Heart right ventricle (tissue), 16 donors: ENCODE data around the gene FRMD6. TPM values are rescaled to one million over a fixed set of nuclear protein-coding genes. Genes with fewer than 3 reads are reported as not detected.

Source experiments
- ATAC-seq, 8 donors: fragments of 200-7000 bp; cut with Tn5 transposase; one replicate each; pipeline ENCODE4 v1.9.1; 2020; ENCODE audit warnings: mild to moderate bottlenecking in 8 of 8, moderate library complexity in 8 of 8, moderate number of reproducible peaks in 1 of 8
- DNase-seq, 2 donors: peaks; one replicate each; pipeline ENCODE4 v3.0.0-alpha.2; 2020
- H3K27ac ChIP-seq, 10 donors: fragments of 200-600 bp; sonication (generic) in 2 of 10; one replicate each; pipeline versions ENCODE4 v1.5.0 to v1.8.0; 2020 to 2022; ENCODE audit warnings: mild to moderate bottlenecking in 3 of 10
- H3K27me3 ChIP-seq, 7 donors: fragments of 200-600 bp; one replicate each; pipeline ENCODE4 v1.8.0; 2021 to 2022; ENCODE audit warnings: mild to moderate bottlenecking in 2 of 7
- H3K36me3 ChIP-seq, 9 donors: fragments of 200-600 bp; sonication (generic) in 1 of 9; one replicate each; pipeline versions ENCODE4 v1.5.0 to v1.8.0; 2020 to 2022; ENCODE audit warnings: mild to moderate bottlenecking in 2 of 9
- H3K4me1 ChIP-seq, 9 donors: fragments of 200-600 bp; sonication (generic) in 1 of 9; one replicate each; pipeline versions ENCODE4 v1.5.0 to v1.8.0; 2020 to 2022; ENCODE audit warnings: mild to moderate bottlenecking in 4 of 9
- H3K4me3 ChIP-seq, 10 donors: fragments of 200-600 bp; sonication (generic) in 2 of 10; one replicate each; pipeline versions ENCODE4 v1.5.0 to v1.8.0; 2020 to 2022; ENCODE audit warnings: mild to moderate bottlenecking in 7 of 10, moderate library complexity in 2 of 10
- H3K9me3 ChIP-seq, 11 donors: fragments of 200-600 bp in 10 of 11; sonication (generic) in 2 of 11; one replicate each; pipeline versions ENCODE4 v1.5.0 to v1.8.0; 2013 to 2022; ENCODE audit warnings: mild to moderate bottlenecking in 2 of 11, control low read depth in 1 of 11, moderate library complexity in 1 of 11
- WGBS, 2 donors: extraction: QIAGEN DNeasy Blood & Tissue Kit; methylation state at CpG; one replicate each; pipeline ENCODE4 v1.1.7; 2013; ENCODE audit warnings: inconsistent platforms in 1 of 2; 5-methylcytosine and 5-hydroxymethylcytosine counted together
- intact Hi-C, 10 donors: fragments of 100-400 bp; cut with DNase I; formaldehyde crosslinking; loops; one replicate each; pipeline versions ENCODE4 v1.11.1 to v1.14.2; 2022
- polyA plus RNA-seq, 2 donors: library from polyadenylated mRNA; stranded (reverse); fragments of 200-250 nt; gene quantifications; one replicate each; pipeline ENCODE4 v1.2.3, GENCODE V29; 2013
- total RNA-seq, 10 donors: library from RNA; stranded (reverse); fragmentation: NEBNext Ultra II Directional in 3 of 10; extraction: Animal tissue kit (Norgen Biotek cat#: 25700) in 3 of 10; gene quantifications; one replicate each; pipeline versions ENCODE4 v1.2.1 to v1.2.4, GENCODE V29; 2021 to 2023
- TF ChIP-seq, protein P1 (sequence below), 9 donors: fragments of 200-600 bp; sonication (generic) in 2 of 9; IDR thresholded peaks; one replicate each; pipeline versions ENCODE4 v1.5.0 to v1.8.0; 2021 to 2022; ENCODE audit warnings: antibody characterized with exemption in 9 of 9, mild to moderate bottlenecking in 5 of 9, moderate library complexity in 1 of 9
- donor health status: Arrhythmogenic right ventricular cardiomyopathy.
- donor health status: ischemic (EF 13 %, LVEDD 7.1; RV severe dilation, severe dysfunction).
- donor health status: healthy with polysubstance abuse.
- donor health status: DM: no; HTN: yes; CAD: no.
- donor health status: DM: no; HTN: no; CAD: no.
- donor health status: ischemic (EF 25% LVEDD 6.9; RV normal size, moderate dysfunction).
- donor health status: ischemic (EF 25% LVEDD 5.7; RV mildly dilated, moderate dysfunction).
- donor health status: healthy.
- donor health status: DM: yes; HTN: yes; CAD: no.
- donor health status: Ischemic cardiomyopathy.
- donor health status: ischemic (EF 35%, LVEDD 5.7; RV mildly dilated, moderate dysfunction).
- donor health status: nonischemic (EF 11% LVEDD 7.7; RV severe dilation, severe dysfunction).
- donor health status: DM: yes; HTN: yes; CAD: no.
- donor health status: PGD.
- donor health status: ischemic (EF 29% LVEDD 5.4; RV normal size, mild dysfunction).
- donor health status: nonischemic (EF 23%, LVEDD 6.1; RV moderate dilation, normal function).

The FRMD6 gene
- total and polyA plus RNA-seq, 12 donors, result 2.2 to 14.2 (median 6.6) TPM

DNA sequence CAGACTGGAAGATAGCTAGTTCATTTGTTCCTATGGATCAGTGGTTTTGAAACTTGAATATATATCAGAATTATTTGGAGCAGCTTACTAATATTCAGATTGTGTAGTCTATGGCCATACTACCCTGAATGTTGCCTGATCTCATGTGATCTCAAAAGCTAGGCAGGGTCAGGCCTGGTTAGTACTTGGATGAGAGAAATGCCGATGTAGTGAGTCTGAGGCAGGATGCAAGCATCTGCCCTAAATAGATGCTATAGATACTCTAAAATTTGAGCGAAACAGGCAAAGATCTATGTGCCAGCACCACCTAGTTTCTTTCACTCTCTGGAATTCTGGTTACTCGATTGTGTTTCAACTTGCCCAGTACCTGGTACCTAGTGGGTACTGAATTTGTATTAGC is 40.9 kb downstream of the FRMD6 start:
- TF ChIP-seq, protein P1, sequence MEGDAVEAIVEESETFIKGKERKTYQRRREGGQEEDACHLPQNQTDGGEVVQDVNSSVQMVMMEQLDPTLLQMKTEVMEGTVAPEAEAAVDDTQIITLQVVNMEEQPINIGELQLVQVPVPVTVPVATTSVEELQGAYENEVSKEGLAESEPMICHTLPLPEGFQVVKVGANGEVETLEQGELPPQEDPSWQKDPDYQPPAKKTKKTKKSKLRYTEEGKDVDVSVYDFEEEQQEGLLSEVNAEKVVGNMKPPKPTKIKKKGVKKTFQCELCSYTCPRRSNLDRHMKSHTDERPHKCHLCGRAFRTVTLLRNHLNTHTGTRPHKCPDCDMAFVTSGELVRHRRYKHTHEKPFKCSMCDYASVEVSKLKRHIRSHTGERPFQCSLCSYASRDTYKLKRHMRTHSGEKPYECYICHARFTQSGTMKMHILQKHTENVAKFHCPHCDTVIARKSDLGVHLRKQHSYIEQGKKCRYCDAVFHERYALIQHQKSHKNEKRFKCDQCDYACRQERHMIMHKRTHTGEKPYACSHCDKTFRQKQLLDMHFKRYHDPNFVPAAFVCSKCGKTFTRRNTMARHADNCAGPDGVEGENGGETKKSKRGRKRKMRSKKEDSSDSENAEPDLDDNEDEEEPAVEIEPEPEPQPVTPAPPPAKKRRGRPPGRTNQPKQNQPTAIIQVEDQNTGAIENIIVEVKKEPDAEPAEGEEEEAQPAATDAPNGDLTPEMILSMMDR (IDR thresholded peaks at IDR 0.05), result no peak
- no peak for ATAC-seq
- Histone ChIP-seq H3K4me1 (peaks cover 0 to 5% (median 0%) of the 10 kb centered on the region in 9 donors), H3K4me3 (no peak overlapping the region), H3K36me3 (peaks cover 0 to 50% (median 0%) of the 10 kb centered on the region in 9 donors), H3K27me3 (no peaks in the 10 kb centered on the region), H3K9me3 (no peaks in the 10 kb centered on the region), H3K27ac (no peak overlapping the region)
- WGBS, 2 donors, result 97 to 98% methylated on average over 3 of the region's 3 CpGs
- no peak for DNase-seq
- intact Hi-C loops, result no loop called here

DNA sequence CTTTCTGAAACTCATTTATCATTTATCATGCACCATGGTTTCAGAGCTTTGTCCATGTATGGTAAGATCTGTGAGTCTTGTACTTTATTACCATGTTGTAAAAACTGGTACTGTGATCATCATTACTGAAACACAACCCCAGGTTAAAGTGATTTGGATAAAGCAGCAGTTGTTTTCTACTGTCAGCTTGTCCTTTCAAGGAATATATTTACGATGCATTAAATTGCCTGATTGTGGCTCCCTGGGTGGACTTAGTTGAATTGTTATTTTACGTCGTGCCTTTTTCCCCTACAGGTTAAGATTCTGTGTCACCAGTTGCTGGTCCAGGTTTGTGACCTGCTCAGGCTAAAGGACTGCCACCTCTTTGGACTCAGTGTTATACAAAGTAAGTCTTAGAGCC is 46.1 kb downstream of the FRMD6 start:
- Histone ChIP-seq H3K27me3 (no peaks in the 10 kb centered on the region), H3K9me3 (no peaks in the 10 kb centered on the region), H3K4me3 (no peak overlapping the region), H3K27ac (no peak overlapping the region), H3K36me3 (peaks cover 0 to 54% (median 0%) of the 10 kb centered on the region in 9 donors), H3K4me1 (peaks cover 0 to 8% (median 0%) of the 10 kb centered on the region in 9 donors)
- TF ChIP-seq, protein P1 (IDR thresholded peaks at IDR 0.05), result no peak
- ATAC-seq (no peak), DNase-seq (no peak)
- intact Hi-C loops, result no loop called here
- 90 to 91% methylated on average over 3 of the region's 3 CpGs for WGBS, 2 donors

DNA sequence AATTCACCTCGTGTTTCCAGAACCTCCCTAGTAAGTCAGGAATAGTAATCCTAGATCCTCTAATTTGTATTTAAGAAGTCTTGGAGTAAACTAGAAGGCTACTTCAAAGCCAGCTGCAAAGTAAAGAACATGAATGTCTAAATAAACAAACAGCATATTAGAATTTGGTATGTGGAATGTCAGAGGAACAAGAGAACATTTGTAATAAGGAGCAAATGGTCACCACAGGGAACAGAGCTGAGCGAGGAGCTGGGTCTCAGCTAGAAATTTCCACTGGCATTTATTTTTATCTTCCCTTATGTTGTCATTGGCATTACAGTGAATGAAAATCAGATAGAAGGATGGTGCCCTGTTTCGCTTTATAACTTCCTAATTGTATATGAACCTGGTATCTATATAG is 50.2 kb downstream of the FRMD6 start:
- Histone ChIP-seq H3K4me3 (no peak overlapping the region), H3K36me3 (peaks cover 0 to 76% (median 5%) of the 10 kb centered on the region in 9 donors), H3K27ac (no peak overlapping the region), H3K9me3 (no peaks in the 10 kb centered on the region), H3K27me3 (no peaks in the 10 kb centered on the region), H3K4me1 (peaks cover 0 to 8% (median 0%) of the 10 kb centered on the region in 9 donors)
- DNase-seq (no peak), ATAC-seq (no peak)
- intact Hi-C loops, result no loop called here
- TF ChIP-seq, protein P1 (IDR thresholded peaks at IDR 0.05), result no peak
- WGBS, 2 donors, result 79% methylated on average over 3 of the region's 3 CpGs

DNA sequence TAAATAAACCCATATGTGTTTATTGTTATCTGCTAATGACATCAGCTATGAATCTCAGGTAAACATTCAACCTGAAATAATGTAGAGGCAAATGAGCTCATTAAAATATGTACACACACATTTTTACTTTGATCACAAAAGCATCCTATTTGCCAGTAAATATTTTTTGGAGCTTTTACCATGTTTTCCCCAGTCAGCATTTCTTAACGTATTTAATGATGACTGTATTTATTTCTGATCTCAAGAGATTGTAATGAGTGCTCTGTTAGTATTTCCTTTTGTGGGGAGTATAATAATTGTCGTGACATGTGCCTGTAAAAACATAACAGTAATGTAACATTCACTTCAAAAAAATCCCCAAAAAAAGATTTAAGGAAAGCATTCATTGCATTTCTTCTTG is 52.1 kb downstream of the FRMD6 start:
- peaks cover 0 to 94% (median 11%) of the 10 kb centered on the region in 9 donors for H3K36me3 ChIP-seq
- H3K27ac ChIP-seq, result no peak overlapping the region
- DNase-seq (no peak), ATAC-seq (no peak)
- TF ChIP-seq, protein P1 (IDR thresholded peaks at IDR 0.05), result no peak
- H3K4me3 ChIP-seq, result no peak overlapping the region
- intact Hi-C loops, result no loop called here
- H3K27me3 ChIP-seq, result no peaks in the 10 kb centered on the region
- 76 to 87% methylated on average over 2 of the region's 2 CpGs for WGBS, 2 donors
- H3K9me3 ChIP-seq, result no peaks in the 10 kb centered on the region
- H3K4me1 ChIP-seq, result peaks cover 0 to 8% (median 0%) of the 10 kb centered on the region in 9 donors
